Left renal cortex interstitium (tissue), 4 donors: ENCODE results near the gene WNT16. TPM values are rescaled to one million over a fixed set of nuclear protein-coding genes. Genes with fewer than 3 reads are reported as not detected.

Experiments
- DNase-seq, 4 donors: peaks; one replicate each; pipeline ENCODE4 v3.0.0-alpha.2; 2013; ENCODE audit warnings: low read depth in 4 of 4, low spot score in 2 of 4, missing footprints in 1 of 4
- polyA plus RNA-seq, 4 donors: library from polyadenylated mRNA; unstranded; fragments of 120-200 nt; gene quantifications; one replicate each; pipeline ENCODE4 v1.2.1, GENCODE V29; 2013; ENCODE audit not compliant: insufficient read length in 4 of 4

The WNT16 gene
- polyA plus RNA-seq, 4 donors = 0.05 to 0.11 TPM; not detected in 2

DNA sequence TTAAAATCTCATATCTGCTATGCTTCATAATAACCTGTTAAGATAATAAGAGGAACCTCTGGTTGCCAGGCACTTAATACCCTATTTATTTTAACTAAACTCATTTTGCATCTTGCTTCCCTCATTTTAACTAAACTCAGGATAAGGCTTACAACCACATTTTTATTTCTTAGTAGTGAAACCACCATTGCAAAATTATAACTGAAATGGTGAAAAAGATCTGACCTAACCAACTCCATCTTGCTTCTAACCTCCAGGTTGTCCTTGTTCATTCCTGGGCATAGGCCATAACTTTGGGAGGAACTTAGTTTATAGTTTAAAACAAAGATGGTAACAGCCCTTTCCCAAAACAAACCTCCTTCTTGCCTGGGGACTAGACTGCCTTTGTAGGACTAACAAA is 61.3 kb downstream of the WNT16 start:
- DNase-seq = no peak

DNA sequence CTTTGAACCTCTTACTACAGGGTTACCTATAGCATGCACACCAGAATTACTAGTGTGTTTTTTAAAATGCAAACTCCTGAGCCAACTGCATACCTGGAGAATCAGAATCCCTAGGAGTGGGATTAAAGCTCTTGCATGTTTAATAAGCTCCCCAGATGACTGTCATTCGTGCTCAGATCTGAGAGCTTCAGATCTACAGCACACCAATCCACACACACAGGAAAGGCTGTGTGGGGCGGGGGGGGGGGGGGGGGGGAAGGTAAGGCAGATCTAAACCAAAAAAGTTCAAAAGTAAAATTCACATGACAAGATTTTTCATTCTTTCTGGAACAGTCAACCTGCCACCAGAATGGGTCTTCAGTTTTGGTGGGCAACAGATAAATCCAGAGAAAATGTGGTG is 61.8 kb downstream of the WNT16 start:
- DNase-seq = no peak

Other genes with a start within 250 kb of the WNT16 start
- 100 to 1,000 TPM in 3 of 4 donors, 10 to 100 TPM in 1; 90.2 to 130 (median 118) TPM for gene FAM3C, start 67.3 kb downstream of the WNT16 start, polyA plus RNA-seq